Measurements from ENCODE around the gene PEF1.

Gene PEF1

DNA sequence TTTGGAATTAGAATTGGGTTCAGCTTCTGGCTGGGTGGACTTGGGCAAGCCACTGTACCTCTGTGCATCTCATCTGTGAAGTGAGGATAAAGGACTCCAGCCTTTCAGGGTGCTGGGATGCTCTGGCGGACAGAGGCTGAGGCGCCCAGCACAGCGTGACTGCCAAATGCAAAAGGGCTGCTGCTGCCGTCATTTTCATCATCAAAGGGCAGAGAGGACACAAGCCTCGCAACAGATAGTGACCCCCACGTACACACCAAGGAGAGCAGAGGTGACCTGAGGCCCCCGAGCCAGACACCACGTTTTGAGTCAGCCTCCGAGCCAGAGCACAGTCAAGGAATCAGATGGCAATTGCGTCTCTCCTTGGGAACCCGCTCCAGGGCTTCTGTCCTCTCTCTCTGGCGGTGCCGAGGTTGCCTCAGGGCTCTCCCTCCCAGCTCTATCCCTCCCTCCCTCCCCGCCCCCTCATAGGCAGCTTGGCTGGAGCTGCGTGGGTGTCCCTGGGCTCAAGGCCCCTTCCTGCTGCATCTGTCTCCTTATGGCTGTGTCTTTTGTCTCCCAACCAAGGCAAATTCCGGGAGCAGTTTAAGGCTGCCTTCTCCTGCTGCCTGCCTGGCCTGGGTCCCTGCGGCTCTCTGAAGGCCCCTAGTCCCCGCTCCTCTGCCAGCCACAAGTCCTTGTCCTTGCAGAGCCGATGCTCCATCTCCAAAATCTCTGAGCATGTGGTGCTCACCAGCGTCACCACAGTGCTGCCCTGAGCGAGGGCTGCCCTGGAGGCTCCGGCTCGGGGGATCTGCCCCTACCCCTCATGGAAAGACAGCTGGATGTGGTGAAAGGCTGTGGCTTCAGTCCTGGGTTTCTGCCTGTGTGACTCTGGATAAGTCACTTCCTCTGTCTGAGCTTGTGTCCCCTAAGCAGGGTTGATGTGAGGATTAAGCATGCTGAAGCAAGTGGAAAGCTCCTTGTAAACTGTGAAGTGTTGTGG is 18.2 kb downstream of the PEF1 start:
- DNase-seq: no peak

DNA sequence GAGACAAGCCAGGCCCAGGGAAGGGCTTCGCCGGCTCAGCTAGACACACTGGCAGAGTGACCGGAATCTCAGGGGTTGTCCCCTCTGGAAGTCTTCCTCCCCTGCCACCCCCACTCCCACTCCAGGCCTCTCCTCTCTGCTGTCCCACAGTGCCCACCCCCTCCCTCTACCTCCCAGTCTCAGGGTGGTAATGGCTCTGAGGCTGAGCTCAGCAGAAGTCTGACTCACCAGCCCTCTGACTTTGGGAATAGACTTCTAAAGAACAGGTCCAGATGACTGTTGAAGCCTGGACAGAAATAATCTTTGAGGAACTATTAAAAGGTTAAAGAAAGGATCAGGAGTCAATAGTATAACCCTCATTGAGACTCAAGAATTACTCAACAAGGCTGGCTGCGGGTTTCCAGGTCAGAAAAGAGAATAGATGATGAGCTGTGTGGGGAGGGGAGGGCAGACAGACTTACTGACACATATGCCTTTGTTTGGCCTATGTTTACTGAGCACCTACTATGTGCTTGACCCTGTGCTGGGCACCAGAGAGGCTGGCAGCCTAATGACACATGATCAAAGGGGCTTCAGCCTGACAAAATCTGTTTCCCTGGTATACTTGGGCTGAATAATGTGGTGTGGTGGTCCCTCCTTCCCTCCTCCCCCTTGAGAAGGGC is 19.0 kb downstream of the PEF1 start:
- DNase-seq: no peak

DNA sequence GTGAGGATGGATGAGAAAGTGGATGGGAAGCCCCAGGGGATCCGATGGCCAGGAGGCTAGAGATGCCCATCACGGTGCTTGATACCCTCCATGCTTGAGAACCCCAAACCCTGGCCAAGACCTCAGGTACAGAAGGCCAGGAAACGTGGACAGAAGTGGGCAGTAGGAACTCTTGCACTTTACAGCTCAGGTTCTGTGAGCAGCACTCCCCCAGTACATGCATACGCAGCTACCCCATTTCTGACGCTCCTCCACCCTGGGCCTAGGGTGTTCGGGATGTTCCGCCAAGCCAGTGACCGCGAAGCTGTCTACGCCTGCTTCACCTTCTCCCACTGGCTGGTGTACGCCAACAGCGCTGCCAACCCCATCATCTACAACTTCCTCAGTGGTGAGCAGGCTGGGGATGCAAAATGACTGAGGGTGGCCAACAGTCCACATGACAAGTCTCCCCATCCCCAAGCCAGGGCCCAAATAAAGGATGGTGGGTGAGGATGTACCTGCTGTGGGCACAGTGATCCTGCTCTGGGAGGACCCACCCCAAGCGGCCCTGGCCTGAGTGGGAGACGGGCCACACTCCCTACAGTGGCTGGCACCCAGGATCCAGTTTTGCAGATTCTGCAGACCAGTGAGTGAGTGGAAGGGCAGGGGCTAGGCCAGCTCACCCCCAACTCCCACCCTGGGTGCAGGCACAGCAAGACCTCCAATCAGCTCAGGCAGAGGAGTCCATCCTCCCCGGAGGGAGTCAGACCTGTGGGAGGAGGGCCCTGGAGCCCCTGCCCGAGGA is 19.8 kb downstream of the PEF1 start:
- no peak for DNase-seq

DNA sequence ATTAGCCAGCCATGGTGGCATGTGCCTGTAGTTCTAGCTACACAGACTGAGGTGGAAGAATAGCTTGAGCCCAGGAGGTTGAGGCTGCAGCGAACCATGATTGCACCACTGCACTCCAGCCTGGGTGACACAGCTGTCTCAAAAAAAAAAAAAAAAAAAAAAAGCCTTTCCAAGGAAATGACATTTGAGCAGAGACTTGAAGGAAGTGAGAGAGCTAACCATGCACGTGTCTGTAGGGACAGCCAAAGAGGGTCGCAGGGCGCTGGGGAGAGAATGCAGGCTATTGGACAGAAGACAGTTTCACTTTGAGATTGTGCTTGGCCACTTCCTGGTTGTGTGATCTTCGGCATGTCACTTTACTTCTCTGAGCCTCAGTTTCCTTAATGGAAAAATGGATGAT is 20.4 kb downstream of the PEF1 start:
- DNase-seq: no peak

DNA sequence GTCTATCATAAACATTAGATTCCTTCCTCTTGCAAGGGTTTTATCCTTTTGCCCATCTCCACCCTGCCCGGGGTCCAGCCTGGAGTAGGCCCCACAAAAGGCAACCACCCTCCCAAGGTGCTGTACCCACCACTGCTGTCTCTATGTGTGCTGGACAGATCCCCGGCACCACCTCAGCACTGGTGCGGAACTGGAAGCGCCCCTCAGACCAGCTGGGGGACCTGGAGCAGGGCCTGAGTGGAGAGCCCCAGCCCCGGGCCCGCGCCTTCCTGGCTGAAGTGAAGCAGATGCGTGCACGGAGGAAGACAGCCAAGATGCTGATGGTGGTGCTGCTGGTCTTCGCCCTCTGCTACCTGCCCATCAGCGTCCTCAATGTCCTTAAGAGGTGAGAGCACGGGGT is 21.3 kb downstream of the PEF1 start:
- DNase-seq: no peak

- DNase-seq: no peak
These were observed 22.6 kb downstream of the PEF1 start for GRCh38 chr1:31621847-31622730.

- DNase-seq: no peak
These were observed 23.2 kb downstream of the PEF1 start for GRCh38 chr1:31621498-31621820.

DNA sequence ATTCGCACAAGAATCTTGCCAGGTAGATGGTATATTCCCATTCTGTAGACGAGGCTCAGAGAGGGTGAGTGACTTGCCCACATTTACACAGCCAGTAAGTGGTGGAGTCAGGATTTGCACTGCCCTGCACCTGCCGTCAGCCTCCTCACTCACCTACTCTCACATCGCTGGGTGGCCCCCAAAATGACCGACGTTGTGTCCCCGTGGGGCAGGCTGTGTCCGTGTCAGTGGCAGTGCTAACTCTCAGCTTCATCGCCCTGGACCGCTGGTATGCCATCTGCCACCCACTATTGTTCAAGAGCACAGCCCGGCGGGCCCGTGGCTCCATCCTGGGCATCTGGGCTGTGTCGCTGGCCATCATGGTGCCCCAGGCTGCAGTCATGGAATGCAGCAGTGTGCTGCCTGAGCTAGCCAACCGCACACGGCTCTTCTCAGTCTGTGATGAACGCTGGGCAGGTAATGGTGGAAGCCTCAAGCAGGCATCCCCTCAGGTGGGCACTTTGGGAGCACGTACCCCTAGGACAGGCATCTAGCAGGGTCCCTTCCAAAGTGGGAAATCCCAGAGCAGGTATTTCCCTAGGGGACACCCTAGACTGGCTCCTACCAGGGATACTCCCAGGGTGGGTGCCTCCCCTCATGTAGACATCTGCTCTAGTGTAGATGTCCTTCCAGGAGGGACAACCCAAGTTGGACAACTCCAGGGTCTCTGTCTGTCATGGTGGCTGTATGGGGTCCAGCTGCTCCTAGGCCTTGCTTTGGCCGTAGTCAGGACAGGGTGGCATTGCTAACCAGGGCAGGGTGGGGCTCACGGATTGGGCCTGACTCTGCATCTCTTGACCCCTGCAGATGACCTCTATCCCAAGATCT is 23.8 kb downstream of the PEF1 start:
- DNase-seq: no peak

- DNase-seq: no peak
These were observed 25.5 kb downstream of the PEF1 start for GRCh38 chr1:31618916-31619846.

- peak; percentile 51 for DNase-seq
These were observed 26.5 kb downstream of the PEF1 start for GRCh38 chr1:31617916-31618746.

DNA sequence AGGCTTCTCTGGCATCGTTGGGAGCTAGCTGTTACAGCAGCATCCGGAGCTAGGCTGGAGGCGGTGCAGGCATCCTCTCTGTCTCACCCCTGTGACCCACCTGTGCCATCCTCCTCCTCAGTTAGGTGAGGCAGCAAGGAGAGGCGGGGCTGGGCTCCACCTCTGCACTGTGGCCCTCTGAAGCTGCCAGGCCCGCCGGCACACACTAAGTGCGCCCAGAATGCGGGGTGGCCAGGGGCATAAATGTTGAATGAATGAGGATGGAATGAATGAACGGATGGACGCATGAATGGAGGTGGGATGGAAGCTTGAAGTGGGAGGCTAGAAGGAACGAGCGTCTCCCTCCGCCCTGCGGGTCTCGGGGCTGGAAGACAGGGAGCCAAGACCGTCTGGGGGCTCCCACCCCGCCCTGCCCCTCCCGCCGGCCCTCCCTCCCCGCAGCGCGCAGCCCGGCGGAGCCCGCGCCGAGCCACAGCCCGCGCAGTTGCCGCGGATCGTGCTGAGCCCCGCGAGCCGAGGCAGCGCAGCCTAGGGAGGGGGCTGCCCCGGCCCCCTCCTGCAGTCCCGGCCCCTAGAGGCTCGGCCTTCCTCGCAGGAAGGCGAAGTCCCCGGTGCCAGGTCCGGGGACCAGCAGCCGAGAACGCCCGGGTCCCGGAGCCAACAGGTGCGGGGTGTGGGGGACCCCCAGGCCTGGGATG is 27.3 kb downstream of the PEF1 start, which contains the start of gene HCRTR1:
TSS of gene HCRTR1 (plus strand) at position 472 of the 698 bp plus-strand sequence. CDS start 1,504 bp downstream, outside the sequence.
- DNase-seq: no peak

- DNase-seq: no peak
These were observed 28.7 kb downstream of the PEF1 start for GRCh38 chr1:31615939-31616338.

- no peak for DNase-seq
These were observed 29.3 kb downstream of the PEF1 start for GRCh38 chr1:31615414-31615813.

DNA sequence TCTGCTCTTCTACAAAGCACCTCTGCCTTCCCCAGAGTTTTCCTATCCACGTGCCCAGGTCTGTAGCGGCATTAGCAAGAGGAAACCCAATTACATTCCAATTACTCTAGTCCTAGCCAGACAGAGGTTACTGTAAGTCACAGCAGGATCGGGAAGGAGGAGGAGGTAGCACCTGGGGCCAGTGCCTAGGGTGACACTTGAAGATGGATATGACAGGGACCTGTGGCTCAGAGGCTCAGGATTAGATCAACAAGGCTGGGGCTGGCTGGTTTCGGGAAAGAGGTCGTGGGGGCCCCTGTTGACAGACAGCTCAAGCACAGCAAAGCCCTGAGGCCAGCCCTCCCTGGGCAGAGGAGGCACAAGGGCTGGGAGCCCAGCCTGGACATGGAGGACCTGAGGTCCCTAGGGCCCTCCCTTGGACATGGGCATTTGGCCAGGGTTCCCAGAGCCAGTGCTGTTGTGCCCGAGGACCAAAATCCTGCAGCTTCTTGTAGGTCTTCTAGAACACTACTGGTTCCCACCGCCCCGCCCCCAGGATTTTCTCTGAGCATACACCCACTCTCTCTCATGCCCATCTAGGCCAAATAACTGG is 30.2 kb downstream of the PEF1 start:
- no peak for DNase-seq

GRCh38 chr1:31609514-31610118 is 35.1 kb downstream of the PEF1 start:
- DNase-seq: no peak

- DNase-seq: no peak
These were observed 37.3 kb downstream of the PEF1 start for GRCh38 chr1:31607360-31607759.

DNA sequence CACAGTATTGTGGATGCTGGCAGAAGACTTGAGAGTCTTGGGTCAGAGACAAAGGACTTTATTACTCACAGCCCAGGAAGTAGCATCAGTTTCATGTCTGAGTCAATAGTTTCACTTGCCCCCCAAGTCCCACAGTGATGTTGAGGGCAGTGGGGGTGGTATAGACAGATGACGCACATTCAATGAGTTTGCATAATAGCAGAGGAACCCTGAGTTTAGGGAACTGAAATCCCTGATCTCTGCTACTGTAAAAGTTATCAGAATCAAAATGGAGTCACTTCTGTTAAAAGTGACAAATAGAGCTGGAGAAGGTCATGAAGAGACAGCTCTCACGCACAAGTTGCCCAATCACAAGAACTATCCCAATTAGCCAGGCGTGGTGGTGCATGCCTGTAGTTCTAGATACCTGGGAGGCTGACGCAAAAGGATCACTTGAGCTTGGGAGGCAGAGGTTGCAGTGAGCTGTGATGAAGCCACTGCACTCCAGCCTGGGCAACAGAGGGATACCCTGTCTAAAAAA is 38.7 kb downstream of the PEF1 start:
- peak; percentile 53 for DNase-seq
